GM13977 (cell line): ENCODE data around the gene ZNF219.

ENCODE experiments used
- DNase-seq: peaks from one replicate; pipeline ENCODE4 v3.0.0; 2012; ENCODE audit warnings: low spot score
- CTCF ChIP-seq: IDR thresholded peaks from 2 replicates; pipeline ENCODE4 v1.5.1; 2012; ENCODE audit warnings: mild to moderate bottlenecking, control low read depth; ENCODE audit not compliant: insufficient read depth; ENCODE audit errors: extremely low read depth, missing control alignments
- in situ Hi-C: fragments of 300-500 bp; cut with MboI; formaldehyde crosslinking; loops from one replicate; pipeline ENCODE4 v1.12.0; 2022; ENCODE audit warnings: low sequenced_read_pairs, low pct_unique_long_range_greater_than_20kb, mixed read lengths, inconsistent platforms; ENCODE audit not compliant: unreplicated experiment

The ZNF219 gene

GRCh38 chr14:21053184-21054122, 45.0 kb downstream of the ZNF219 start:
- in situ Hi-C loops, result no loop called here

GRCh38 chr14:21050597-21050996, 47.9 kb downstream of the ZNF219 start:
- no peak for TF ChIP-seq CTCF
- no peak for DNase-seq
- in situ Hi-C loops, result no loop called here

More at GRCh38 chr14:21053184-21054122, 45.0 kb downstream of the ZNF219 start:
- no peak for TF ChIP-seq CTCF
- no peak for DNase-seq

- in situ Hi-C loops, result no loop called here
- TF ChIP-seq CTCF, result no peak
These were observed 49.2 kb downstream of the ZNF219 start for GRCh38 chr14:21049271-21049673.

GRCh38 chr14:21048638-21049037, 49.8 kb downstream of the ZNF219 start:
- in situ Hi-C loops, result no loop called here
- no peak for TF ChIP-seq CTCF
- no peak for DNase-seq

More at GRCh38 chr14:21049271-21049673, 49.2 kb downstream of the ZNF219 start:
- no peak for DNase-seq

- TF ChIP-seq CTCF, result no peak
- no peak for DNase-seq
- in situ Hi-C loops, result no loop called here
These were observed 51.1 kb downstream of the ZNF219 start for GRCh38 chr14:21047378-21047781.

- TF ChIP-seq CTCF, result no peak
- DNase-seq, result no peak
- in situ Hi-C loops, result no loop called here
These were observed 54.4 kb downstream of the ZNF219 start for GRCh38 chr14:21043974-21044618.
